Measurements from ENCODE around the gene PDCL2.

Gene PDCL2

DNA sequence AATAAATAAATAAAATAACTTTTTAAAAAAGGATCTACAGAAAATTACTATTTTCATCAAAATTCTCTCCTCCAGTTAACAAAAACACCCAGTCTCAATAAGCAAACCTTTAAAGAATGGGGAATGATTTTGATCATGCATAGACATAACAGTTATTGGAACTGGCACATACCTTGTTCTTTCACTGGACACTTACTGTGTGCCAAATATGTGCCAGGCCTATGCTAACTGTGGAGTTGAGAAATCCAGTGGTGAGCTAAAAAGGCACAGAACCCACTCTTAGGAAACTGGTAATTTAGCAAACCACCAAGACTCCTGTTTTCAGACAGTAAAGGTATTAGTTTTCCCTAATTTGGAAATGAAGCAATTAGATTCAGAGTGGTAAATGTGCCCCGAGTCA, 84.4 kb downstream of the PDCL2 start:
- Histone ChIP-seq H3K9ac (no peak overlapping the region), H3K4me3 (IDR thresholded peaks at IDR 0.05; ENCODE audit: insufficient read depth, low read depth, low read length) (no peak overlapping the region), H3K27me3 (ENCODE audit: insufficient read depth, low read depth) (no peaks in the 10 kb centered on the region), H3K4me1 (ENCODE audit: low read depth, poor library complexity, severe bottlenecking) (peaks cover 5% of the 10 kb centered on the region), H4K20me1 (ENCODE audit: insufficient read depth) (no peaks in the 10 kb centered on the region), H2AFZ (ENCODE audit: low read depth) (no peak overlapping the region), H3K4me2 (no peak overlapping the region), H3K79me2 (ENCODE audit: insufficient read depth, low read depth) (peaks cover 6% of the 10 kb centered on the region; the same call in 1 of the 2 replicates), H3K36me3 (ENCODE audit: insufficient read depth) (no peaks in the 10 kb centered on the region), H3K27ac (no peak overlapping the region)
- TF ChIP-seq, protein P1, sequence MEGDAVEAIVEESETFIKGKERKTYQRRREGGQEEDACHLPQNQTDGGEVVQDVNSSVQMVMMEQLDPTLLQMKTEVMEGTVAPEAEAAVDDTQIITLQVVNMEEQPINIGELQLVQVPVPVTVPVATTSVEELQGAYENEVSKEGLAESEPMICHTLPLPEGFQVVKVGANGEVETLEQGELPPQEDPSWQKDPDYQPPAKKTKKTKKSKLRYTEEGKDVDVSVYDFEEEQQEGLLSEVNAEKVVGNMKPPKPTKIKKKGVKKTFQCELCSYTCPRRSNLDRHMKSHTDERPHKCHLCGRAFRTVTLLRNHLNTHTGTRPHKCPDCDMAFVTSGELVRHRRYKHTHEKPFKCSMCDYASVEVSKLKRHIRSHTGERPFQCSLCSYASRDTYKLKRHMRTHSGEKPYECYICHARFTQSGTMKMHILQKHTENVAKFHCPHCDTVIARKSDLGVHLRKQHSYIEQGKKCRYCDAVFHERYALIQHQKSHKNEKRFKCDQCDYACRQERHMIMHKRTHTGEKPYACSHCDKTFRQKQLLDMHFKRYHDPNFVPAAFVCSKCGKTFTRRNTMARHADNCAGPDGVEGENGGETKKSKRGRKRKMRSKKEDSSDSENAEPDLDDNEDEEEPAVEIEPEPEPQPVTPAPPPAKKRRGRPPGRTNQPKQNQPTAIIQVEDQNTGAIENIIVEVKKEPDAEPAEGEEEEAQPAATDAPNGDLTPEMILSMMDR (conservative IDR thresholded peaks at IDR 0.05; ENCODE audit: low read depth, low read length), result no peak
